ENCODE data around the gene CFAP161.

Gene CFAP161, protein sequence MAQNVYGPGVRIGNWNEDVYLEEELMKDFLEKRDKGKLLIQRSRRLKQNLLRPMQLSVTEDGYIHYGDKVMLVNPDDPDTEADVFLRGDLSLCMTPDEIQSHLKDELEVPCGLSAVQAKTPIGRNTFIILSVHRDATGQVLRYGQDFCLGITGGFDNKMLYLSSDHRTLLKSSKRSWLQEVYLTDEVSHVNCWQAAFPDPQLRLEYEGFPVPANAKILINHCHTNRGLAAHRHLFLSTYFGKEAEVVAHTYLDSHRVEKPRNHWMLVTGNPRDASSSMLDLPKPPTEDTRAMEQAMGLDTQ

DNA sequence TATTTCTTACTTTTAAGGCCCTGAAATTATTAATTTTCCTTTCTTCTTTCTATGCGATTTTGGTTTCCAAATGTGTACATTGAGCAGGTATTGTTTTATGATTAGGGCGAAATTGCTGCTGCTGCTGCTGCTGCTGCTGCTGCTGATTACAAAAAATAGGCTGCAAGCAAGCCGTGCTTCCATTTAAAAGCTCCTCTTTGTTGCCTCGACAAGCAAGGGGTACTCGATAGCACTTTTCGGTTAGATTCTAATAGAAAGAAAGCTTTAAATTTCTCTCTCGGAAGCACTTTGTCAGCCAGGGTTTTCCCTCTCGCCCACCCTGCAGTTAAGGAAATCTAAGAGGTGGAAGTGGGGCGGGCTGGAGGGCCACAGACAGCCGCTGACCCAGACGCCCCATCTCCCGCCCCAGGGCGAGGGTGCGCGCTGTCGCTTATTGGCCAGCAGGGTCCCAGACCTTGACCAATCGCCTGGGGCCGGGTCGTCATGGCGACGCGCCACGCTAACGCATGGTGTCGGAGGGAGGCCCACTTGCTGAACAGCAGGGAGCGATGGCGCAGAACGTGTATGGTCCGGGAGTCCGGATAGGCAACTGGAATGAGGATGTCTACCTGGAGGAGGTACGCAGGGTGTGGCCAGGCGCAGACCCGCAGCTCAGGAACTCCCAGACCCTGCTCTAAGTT, at the start of gene CFAP161:
CFAP161 (plus strand) TSS at position 489 of the 680 bp plus-strand sequence; CDS start at position 549, 60 bp downstream.
- DNase-seq = peak; percentile 82

DNA sequence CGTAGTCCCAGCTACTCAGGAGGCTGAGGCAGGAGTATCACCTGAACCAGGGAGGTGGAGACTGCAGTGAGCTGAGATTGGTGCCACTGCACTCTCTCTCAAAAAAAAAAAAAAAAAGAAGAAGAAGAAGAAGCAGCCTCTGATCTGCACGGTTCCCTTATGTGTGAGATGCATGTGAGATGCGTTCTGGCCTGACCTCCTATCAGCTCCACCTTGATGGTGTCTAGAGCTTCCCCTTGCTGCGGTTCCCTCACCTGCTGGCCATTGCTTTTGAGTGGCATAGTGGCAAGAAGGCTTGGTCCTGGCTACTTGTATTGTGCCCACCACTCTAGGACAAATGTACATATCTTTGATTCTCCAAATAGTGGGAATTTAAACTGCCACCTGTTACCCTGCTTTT, 49.4 kb upstream of the CFAP161 start:
- no peak for DNase-seq

DNA sequence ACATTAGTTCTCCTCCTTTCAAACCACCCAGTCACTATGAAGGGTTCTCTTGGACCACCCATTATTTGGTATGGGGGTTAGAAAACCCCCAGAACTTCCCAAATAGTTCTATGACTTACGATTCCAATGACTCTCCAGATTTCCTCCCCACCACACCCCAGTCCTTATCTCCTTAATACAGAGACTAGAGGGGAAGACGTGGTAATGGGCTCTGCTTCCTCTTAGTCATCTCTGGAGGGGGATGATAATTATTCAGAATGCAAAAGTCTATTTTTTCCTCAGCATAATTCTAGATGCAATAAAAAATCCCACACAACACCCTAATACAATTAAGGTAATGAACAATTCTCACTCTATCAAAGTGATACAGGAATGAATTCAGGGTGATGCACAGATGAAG, 48.9 kb upstream of the CFAP161 start:
- peak; percentile 66 for DNase-seq

DNA sequence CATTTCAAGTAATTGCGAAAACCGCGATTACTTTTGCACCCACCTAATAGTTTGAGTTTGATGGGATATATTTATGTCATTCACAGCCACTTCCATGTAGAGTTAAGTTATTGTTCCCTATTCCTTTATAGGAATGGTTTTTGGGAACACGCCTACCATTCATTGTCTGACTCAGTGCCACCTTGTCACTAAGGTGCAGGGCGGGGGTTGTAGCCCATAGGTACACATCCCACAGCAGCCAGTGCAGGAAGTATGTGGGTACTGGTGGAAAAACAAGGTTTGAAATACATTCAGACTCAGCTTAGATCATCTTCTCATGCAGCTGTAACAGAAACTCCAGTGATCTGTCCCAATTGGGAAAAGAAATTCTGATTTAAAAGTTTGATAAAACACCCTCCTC, 48.2 kb upstream of the CFAP161 start:
- DNase-seq = no peak

DNA sequence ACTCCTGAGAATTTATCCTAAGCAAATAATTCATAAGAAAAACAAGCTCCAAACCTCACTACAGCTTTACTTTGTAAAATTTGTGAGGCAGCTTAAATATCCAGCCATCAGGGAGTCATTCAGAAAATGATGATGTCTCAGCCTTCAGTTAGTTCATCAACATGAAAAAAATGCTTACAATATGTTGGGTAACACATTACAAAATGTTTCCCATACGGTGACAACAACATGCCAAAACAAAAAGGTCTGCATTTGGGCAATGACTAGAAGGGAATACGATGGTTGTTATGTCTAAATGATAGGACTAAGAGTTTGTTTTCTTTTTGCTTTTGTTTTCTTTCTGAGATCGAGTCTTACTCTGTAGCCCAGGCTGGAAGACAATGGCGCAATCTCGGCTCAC, 47.0 kb upstream of the CFAP161 start:
- no peak for DNase-seq

DNA sequence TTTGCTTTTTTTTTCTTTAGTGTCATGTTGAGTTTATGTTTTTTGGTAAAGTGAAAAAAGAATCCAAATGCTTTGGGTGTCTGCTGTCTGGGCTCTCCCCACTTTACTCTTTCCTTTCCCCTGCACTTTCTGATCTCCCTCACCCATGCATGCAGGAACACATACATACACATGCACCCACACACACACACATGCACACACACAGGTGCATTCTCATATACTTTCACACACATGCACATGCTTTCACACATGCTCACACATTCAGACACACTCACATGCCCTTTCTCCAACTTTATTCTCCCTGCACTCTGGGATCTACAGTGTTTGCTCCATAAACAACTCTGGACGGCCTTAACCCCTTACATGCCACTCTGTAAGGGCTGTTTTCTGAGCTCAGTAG, 46.4 kb upstream of the CFAP161 start:
- DNase-seq = no peak

DNA sequence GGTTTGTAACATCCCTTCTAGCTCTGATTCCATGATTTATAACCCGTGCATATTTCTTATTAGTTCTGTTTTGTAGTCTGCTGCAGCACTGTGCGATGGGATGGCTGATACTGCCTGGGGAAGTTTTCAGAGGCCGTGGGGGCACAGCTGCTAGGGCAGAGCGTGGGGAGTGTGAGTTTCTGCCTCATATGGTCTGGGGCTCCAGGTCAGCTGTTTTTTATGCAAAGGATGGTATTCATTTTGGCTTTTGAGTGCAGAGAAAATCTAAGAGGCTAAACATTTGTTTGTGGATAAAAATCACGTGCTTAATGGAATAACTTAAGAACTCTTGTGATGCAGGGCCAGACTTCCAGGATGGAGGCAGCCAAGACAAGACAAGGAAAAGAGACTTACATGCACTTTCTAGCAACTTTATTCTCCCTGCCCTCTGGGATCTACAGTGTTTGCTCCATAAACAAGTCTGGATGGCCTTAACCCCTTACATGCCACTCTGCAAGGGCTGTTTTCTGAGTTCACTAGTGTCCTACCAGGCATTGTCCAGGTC, 45.5 kb upstream of the CFAP161 start:
- DNase-seq = no peak

DNA sequence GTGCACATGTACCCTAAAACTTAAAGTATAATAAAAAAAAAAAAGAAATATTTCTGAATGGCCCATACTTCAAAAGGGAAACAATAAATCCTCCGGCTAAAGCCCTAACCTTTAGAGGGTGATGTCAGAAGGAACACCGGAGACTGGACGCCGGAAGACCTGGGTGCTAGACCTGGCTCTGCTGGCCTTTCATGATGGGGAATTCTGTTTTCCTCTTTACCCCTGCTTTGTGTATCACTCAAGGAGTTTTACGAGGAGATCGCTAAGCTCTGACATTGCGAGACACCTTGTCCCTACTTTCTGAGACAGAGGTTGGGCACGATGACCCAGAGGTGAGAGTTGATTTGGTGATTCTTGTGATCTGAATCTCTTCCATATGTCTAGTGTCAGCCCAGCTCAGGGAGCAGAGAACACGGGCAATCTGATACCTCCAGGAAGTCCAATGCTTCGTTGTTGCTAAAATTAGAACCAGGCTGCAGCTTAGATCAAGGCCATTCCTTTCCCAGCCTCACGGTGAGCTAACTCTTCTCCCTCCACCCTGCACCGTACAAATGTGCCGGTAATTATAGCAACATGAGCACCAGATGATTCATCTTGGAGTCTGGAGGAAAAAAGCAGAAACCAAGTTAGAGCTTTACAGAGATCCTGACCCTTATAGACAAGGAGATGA, 42.0 kb upstream of the CFAP161 start:
- no peak for DNase-seq

DNA sequence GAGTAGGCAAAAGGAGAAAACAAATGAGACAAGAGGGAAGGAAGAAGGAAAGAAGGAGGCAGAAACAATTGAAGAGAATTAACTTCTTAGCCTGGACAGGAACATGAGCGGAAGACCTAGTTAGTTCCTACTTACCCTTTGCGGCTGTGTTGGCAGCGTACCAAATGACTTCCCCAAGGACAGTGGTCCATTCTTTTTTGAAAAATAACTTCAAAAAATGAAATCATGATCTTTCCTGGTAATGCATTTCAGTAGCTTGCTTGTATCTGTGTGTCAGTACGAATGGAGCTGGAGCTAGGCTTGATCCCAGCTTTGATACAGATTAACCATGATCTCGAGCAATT, 41.5 kb upstream of the CFAP161 start:
- DNase-seq = peak; percentile 22

DNA sequence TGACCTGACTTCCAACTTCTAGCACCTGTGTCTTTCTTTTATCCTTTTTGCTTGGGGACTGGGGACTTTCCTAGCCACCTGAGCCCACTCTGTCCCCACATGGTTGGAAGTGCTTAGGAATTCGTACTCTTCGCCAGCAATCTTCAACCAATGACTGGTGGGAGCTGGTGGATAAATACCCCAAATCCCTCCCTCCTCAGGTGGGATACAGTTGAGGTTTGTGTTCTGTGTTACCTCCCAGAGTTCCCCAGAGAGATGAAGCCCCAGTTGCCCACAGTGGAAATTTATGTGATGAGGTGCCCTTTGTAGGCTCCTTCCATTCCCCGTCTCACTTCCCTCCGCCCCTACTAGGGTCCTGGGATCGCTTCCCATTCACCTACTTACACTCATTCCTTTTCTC, 40.1 kb upstream of the CFAP161 start:
- no peak for DNase-seq

DNA sequence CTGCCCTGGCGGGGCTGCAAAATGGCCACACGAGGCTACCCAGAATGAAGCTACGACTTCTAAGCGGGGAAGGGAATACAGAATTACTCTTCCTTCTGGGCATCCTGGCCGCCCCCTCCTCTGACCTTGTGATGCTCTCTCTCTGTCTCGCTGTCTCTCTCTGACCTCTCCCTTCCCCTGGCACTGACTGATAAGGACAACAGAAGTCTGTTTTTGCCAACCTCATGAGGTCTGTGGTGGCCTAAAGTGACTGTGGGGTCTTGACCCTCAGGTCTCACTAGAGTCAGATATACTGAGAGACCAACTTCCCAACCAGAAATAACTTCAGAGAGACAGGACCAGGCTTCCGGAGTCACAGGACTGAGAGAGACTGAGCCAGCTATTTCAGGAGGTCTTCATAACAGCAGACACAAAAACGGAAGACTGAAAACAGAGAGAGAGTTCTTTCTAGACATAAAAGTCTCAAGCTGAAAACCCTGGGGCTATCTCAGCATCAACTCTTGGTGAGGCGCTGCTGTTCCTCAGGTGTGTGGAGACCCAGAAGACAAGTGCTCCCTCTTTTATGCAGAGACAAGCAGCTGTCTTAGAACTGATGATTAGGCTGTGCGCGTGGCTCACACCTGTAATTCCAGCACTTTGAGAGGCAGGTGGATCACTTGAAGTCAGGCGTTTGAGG, 38.2 kb upstream of the CFAP161 start:
- DNase-seq = peak; percentile 68

DNA sequence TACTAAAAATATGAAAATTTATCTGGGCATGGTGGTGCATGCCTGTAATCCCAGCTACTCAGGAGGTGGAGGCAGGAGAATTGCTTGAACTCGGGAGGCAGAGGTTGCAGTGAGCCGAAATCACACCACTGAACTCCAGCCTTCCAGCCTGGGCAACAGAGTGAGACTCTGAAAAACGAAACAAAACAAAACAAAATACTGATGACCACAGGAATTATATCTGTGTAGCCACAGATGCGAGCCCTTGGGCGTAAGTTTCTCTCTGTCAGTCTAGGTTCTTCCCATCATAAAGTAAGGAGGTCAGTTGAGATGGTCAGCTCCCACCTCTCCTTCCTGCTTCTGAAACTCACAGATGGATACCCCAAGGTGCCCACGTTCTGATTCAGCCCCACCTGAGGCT, 37.7 kb upstream of the CFAP161 start:
- no peak for DNase-seq

DNA sequence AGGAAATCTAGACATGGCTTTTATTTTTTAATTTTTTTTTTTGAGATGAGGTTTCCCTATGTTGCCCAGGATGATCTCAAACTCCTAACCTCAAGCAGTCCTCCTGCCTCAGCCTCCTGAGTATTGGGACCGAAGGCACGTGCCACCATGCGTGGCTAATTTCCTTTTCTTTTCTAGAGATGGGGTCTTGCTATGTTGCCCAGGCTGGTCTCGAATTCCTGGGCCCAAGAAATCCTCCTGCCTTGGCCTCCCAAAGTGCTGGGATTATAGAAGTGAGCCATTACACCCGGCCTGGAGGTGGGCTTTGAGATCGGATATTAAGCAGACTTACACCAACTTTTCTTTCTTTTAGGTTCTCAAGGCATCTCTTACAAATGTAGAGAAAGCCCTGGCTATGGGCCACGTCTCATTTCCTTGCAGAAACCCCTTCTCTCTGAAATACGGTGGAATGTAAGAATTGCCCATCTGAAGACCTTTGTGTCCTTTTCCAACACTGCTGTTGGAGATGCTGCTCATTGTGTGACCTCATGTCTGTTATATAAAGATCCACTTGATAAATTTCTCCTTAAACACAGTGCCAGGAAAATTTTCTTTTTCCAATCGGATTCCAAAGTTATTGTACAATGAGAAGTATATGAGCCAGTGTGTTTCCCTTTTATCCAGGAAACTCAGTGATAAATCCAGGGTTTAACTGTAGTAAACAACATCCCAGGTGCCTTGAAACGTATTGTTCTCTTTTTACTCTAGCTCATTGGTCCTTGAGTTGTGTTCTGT, 36.8 kb upstream of the CFAP161 start:
- no peak for DNase-seq

DNA sequence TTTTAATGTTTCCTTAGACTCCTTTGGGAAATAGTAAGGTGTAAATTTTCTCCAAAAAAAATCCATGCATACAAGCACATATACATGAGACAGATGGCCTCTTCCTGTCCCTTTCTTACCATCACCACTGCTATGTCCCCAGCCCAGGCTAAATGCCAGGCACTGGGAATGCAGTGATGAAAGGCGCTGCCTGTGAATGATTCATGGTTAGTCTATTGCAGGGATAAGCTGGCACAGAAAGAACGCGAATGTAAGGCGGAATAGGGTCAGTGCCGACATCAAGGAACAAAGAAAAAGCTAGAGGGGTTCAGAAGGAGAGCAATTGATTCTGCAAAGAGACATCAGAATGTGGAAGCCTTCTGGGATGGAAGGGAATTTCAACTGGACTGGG, 36.2 kb upstream of the CFAP161 start:
- DNase-seq = no peak

DNA sequence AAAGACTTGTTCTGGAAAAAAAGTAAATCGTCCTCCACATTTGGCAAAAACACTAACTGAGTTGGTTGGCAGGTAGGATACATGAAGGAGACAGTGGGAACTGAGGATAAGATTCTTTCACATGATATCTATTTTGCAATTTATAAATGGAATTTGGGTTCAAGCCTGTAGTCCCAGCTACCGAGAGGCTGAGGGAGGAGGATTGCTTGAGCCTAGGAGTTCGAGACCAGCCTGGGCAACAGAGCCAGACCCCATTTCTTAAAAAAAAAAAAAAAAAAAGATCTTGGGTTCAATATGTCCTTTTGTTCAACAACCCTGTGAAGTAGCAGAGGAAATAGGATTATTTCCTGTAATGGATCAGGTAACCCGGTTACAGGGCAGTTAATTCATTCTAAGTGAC, 35.7 kb upstream of the CFAP161 start:
- no peak for DNase-seq

DNA sequence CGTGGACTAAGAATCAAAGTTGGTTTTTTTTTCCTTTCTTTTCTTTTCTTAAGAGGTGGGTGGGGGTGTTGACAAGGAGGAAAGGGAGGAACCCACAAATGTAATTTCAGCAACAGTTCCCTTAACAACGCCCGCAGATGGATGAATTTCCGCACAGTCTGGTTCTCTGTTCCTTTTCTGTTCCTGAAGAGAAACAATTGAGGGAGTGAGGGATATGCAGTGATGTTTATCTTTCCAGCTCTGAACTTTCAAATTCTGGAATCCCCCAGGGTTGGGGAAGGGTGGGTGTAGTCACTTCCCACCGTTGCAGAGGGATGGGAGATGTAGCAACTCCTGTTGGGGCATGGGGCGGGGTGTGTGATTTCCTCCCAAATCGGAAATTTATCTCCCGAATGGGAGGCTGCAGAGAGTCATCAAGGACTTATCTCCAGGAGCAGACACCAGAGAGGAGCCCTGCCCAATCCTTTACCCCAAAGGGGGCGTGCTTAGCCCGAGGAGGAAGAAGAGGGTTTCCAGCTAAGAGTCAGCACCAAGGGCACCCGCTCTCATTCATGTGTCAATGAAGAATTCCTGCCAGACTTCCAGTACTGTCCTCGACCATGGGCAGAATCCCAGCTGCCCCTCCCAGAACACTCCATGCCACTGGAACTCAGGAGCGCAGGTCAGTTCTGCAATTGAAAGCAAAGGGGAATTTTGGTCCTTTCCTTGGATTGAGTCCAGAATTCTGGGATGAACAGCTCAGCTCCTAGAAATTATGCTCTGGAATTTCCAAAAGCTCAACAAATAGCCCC, 35.0 kb upstream of the CFAP161 start:
- peak; percentile 93 for DNase-seq

DNA sequence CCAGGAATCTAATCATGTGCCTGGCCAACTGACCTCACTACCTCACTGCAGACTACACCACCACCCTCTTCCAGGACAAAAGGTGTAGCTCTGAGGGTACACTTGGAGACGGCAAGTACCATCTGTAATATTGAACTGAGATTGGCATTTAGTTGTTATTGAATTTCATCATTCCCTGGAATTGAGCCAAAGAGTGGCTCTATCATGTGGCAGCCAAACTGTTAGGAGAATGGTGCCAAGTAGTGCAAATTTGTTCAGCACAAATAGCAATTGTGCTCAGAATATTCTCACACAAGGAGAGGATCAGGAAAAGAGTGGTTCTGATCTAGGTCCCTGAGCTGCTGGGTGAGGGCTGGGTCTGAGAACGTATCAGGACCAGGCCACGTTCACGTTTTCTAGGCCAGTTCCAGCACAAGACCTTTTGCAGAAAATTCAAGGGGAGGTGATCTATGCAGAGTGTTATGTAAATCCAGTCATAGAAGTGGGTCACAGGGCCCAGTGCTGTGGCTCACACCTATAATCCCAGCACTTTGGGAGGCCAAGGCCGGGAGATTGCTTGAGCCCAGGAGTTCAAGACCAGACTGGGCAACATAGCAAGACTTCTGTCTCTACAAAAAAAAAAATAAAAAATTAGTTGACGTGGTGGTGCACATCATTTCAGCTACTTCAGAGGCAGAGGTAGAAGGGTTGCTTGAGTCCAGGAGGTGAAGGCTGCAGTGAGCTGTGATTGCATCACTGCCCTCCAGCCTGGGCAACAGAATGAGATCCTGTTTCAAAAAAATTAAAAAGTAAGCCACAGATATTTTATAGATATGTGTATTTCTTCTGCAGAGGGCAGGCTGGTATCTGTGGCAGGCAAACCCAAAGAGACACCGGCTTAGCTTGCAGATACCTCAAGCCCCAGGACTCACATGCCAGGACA, 31.9 kb upstream of the CFAP161 start:
- peak; percentile 50 for DNase-seq

DNA sequence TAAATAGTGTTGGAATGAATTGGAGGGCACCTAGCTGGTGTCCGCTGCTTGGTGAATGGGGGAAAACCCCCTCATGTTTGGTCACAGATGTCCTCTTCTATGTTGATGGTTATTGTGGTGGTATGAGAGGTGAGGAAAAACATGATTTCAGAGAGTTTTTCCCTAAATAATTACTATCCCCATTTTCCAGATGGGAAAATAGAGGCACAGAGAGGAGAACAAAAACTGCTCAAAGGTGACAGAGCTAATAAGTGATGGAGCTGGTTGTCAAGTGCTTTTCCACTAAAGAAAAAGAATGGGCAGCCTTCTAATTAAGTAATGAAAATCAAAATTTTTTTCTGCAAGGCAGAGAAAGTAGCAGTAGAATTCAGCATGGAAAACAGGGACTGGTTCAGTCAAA, 30.2 kb upstream of the CFAP161 start:
- DNase-seq = no peak

DNA sequence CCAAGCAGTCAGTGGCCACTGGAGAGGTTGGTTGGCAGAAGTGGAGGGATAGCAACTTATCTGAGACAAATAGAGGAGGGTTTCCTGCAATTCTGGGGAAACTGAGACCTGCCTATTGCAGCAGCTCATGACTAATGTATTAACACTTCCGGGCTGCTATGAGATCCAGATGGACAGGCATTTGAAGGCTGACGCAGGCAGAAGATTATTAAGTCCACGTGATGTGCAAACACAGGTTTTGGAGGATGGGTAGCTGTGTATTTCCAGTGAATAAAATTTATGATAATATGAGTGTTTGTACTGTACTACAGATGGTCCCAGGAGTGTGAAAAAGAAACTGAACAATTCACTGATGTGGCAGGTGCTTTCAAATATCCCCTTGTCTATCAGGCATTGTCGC, 28.5 kb upstream of the CFAP161 start:
- no peak for DNase-seq

DNA sequence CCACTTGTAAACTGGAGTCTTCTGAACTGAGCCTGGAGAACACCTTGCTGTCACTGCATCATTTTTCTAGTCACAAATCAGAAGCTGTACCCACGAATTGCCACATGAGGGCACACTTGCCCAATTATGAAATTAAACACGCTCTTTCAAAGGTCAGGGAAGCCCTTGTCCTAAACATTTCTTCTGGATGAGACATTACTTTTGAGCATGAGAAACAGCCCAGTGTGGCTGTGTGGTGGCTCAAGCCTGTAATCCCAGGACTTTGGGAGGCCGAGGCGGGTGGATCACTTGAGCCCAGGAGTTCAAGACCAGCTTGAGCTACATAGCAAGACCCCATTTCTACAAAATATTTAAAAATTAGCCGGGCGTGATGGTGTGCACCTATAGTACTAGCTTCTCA, 27.5 kb upstream of the CFAP161 start:
- peak; percentile 81 for DNase-seq

DNA sequence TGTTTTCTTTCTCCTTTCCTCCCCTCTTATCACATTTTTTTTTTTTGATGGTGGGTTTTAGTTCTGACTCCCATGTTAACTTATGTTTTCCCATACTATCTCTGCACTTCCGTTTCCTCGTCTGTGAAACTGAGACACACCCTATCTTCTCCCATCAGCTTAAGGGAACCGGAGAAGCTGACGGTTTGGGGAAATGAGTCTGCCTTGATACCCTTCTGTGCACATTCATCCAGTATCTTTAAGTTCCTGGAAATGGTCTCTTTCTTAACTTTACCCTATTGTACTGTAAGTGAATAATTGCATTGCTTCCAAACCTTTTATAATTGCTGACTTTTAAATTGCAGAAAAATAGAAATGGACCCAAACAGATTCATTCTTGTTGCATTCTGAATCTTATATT, 26.2 kb upstream of the CFAP161 start:
- DNase-seq = peak; percentile 18

Data from hematopoietic multipotent progenitor cell treated with erythropoietin and hydrocortisone succinate and interleukin-3 and kit ligand, for 6 days (in vitro differentiated cells).